Bronchial epithelial cell (primary cell): ENCODE measurements around the gene AQP6. TPM values are rescaled to one million over a fixed set of nuclear protein-coding genes. Genes with fewer than 3 reads are reported as not detected.

Source experiments
- DNase-seq: peaks from one replicate; pipeline ENCODE4 v3.0.0-alpha.2; 2010; ENCODE audit warnings: low read depth
- FAIRE-seq: peaks from 2 replicates; lab custom pipeline; 2011; peaks lifted over from hg19 to GRCh38; lab: Jason Lieb, UNC
- H3K27me3 ChIP-seq: 2 replicates; pipeline ENCODE4 v1.5.1; 2011; ENCODE audit warnings: low read length; ENCODE audit not compliant: control insufficient read depth, insufficient read depth
- H3K36me3 ChIP-seq: 2 replicates; pipeline ENCODE4 v1.5.1; 2011; ENCODE audit warnings: low read length; ENCODE audit not compliant: control insufficient read depth, insufficient read depth
- H3K4me3 ChIP-seq: 2 replicates; pipeline ENCODE4 v1.5.1; 2011; ENCODE audit warnings: mild to moderate bottlenecking, low read depth, low read length, control low read depth
- total RNA-seq: library from RNA; depleted of rRNA; stranded (reverse); fragments of >200 nt; gene quantifications from 2 replicates; pipeline ENCODE4 v1.2.1, GENCODE V29; 2014
- TF ChIP-seq, protein P1 (sequence below): IDR thresholded peaks from 2 replicates; pipeline ENCODE4 v1.5.1; 2011; ENCODE audit warnings: mild to moderate bottlenecking, moderate library complexity, low read length, control low read depth, inconsistent platforms; ENCODE audit not compliant: insufficient read depth, severe bottlenecking

AQP6 gene
- total RNA-seq, result under 0.01 TPM in 1 of 2 replicates, not detected in the other

DNA sequence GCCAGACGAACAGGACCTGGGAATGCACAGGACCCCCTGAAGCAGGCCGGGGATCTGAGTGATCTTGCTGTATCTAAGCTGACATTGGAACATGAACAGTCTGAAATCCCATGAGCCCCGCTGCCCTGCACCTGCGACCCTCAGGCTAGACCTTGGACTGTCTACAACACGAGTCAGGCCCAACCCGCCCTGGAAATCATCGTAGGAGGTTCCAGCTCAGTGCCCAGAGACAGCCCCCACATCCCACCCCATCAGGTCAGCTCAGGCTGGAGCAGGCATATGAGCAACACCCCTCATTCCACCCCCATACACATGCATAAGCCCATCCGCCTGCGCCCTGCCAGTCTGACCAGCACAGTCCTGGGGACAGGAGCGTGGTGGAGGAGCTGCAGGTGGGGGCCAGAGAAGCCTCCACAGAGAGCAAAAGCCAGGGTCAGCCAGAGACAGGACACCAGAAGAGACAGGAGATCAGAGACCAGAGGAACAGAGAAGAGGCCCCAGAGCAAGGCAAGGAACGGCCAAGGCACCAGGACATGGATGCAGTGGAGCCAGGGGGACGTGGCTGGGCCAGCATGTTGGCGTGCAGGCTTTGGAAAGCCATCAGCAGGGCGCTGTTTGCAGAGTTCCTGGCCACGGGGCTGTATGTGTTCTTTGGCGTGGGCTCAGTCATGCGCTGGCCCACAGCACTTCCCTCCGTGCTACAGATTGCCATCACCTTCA lies at the start of gene AQP6:
TSS of gene AQP6 (plus strand) at position 307 of the 720 bp plus-strand sequence. CDS start at position 534, 227 bp downstream.
- DNase-seq, result no peak

GRCh38 chr12:49923035-49923644 lies 49.6 kb upstream of the AQP6 start:
- no peak for DNase-seq
- TF ChIP-seq, protein P1, sequence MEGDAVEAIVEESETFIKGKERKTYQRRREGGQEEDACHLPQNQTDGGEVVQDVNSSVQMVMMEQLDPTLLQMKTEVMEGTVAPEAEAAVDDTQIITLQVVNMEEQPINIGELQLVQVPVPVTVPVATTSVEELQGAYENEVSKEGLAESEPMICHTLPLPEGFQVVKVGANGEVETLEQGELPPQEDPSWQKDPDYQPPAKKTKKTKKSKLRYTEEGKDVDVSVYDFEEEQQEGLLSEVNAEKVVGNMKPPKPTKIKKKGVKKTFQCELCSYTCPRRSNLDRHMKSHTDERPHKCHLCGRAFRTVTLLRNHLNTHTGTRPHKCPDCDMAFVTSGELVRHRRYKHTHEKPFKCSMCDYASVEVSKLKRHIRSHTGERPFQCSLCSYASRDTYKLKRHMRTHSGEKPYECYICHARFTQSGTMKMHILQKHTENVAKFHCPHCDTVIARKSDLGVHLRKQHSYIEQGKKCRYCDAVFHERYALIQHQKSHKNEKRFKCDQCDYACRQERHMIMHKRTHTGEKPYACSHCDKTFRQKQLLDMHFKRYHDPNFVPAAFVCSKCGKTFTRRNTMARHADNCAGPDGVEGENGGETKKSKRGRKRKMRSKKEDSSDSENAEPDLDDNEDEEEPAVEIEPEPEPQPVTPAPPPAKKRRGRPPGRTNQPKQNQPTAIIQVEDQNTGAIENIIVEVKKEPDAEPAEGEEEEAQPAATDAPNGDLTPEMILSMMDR, result no peak
- Histone ChIP-seq H3K36me3 (no peaks in the 10 kb centered on the region), H3K4me3 (no peak overlapping the region), H3K27me3 (no peaks in the 10 kb centered on the region)
- FAIRE-seq, result no peak

More for the DNA sequence above, at the start of gene AQP6:
- no peaks in the 10 kb centered on the region for H3K27me3 ChIP-seq
- H3K4me3 ChIP-seq, result no peak within 1 kb of the TSS
- H3K36me3 ChIP-seq, result no peaks in the 10 kb centered on the region
- FAIRE-seq, result no peak
- TF ChIP-seq, protein P1, result no peak

DNA sequence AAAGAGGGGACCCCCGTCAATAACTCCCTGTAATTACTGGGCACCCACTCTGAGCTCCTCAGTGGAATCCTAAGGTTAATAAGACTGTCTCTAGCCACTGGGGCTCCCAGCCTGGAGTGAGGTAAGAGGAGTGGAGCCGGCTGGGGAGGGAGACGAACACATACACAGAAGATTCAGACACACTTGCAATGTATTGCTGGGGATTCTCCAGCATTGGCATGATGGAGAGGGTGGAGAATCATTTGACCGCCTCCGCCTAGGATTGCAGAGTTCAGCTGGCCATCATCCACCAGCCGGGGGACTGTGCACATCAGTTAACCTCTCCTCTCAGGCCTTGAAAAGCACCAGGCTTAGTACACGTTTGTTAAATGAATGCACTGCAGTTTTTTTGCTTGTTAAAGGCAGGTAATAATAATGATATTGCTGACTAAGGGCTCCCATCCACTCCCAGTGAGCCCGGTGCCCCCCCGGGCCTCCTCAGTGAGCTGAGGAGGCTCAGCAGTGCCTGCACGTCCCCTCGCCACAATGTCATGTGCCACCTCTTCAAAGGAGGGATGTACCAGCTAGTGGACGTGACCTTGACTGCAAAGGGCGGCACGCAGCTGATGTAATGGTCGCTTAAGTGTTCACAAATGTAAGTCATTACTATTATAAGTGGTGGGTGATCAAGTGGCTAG lies 48.7 kb upstream of the AQP6 start:
- H3K36me3 ChIP-seq, result no peaks in the 10 kb centered on the region
- TF ChIP-seq, protein P1, result no peak
- no peaks in the 10 kb centered on the region for H3K27me3 ChIP-seq
- no peak overlapping the region for H3K4me3 ChIP-seq
- DNase-seq (no peak), FAIRE-seq (no peak)

- FAIRE-seq (no peak), DNase-seq (no peak)
- Histone ChIP-seq H3K4me3 (no peak overlapping the region), H3K36me3 (no peaks in the 10 kb centered on the region), H3K27me3 (no peaks in the 10 kb centered on the region)
- TF ChIP-seq, protein P1, result no peak
These were observed 48.0 kb upstream of the AQP6 start for GRCh38 chr12:49924628-49925246.

DNA sequence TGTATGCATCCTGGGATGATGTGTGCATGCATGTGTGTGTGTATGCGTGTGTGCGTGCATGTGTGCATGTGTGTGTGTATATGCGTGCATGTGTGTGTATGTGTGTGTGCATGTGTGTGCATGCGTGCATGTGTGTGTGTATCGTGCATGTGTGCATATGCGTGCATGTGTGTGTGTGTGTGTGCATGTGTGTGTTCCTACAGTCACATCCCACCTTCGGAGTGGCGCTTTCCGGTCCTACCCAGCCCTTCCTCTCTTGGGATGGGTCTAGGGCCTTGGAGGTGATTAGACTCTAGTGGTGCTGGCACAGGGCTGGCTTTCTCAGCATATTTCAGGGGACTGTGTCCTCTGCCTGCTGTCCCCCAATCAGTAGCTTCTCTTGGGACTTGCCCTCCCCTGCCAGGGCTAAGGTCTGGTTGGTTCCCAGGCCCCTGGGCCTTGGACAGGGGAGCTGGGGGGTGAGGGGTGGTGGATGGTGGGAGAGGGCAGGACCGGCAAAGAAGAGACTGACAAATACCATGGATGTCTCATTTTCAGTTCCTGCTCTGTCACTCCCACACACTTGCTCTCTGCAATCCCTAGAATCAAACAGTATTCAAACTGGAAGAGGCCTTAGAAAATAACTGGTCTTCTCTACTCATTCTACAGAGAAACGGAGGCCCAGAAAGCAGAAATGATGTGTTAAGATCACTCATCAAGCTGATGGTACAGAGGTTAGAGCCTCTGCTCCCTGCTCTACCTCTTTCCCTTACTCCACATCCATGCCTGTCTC lies 47.1 kb upstream of the AQP6 start:
- Histone ChIP-seq H3K36me3 (no peaks in the 10 kb centered on the region), H3K4me3 (no peak overlapping the region), H3K27me3 (no peaks in the 10 kb centered on the region)
- peak; percentile 76 for FAIRE-seq
- TF ChIP-seq, protein P1, result no peak
- no peak for DNase-seq
